Neural cell (in vitro differentiated cells): ENCODE measurements around the gene WDR49. TPM values are rescaled to one million over a fixed set of nuclear protein-coding genes. Genes with fewer than 3 reads are reported as not detected.

Experiments
- H2AFZ ChIP-seq: fragments of 200-600, 300-800 bp; sonication (generic), shearing (Covaris generic); 2 replicates; pipeline ENCODE4 v1.6.0; 2014; ENCODE audit warnings: low read depth, mild to moderate bottlenecking, antibody characterized with exemption, low read length, moderate library complexity
- H3F3A ChIP-seq: fragments of 200-600 bp; shearing (Covaris generic); 2 replicates; pipeline ENCODE4 v1.6.1; 2016; ENCODE audit warnings: mild to moderate bottlenecking, moderate library complexity, mixed read lengths, antibody characterized with exemption, low read length; ENCODE audit not compliant: insufficient read depth, poor library complexity, severe bottlenecking
- H3K27ac ChIP-seq: fragments of 200-600, 300-800 bp; sonication (generic), shearing (Covaris generic); 2 replicates; pipeline ENCODE4 v1.5.1; 2014; ENCODE audit warnings: mild to moderate bottlenecking, low read length, moderate library complexity
- H3K27me3 ChIP-seq: fragments of 300-800, 200-600 bp; sonication (generic), shearing (Covaris generic); 2 replicates; pipeline ENCODE4 v1.6.0; 2014; ENCODE audit warnings: mild to moderate bottlenecking, low read depth, low read length, moderate library complexity; ENCODE audit not compliant: insufficient read depth
- H3K36me3 ChIP-seq: fragments of 300-800, 200-600 bp; sonication (generic), shearing (Covaris generic); 2 replicates; pipeline ENCODE4 v1.5.1; 2014; ENCODE audit warnings: mild to moderate bottlenecking, antibody characterized with exemption, low read length, moderate library complexity; ENCODE audit not compliant: insufficient read depth
- H3K4me2 ChIP-seq: fragments of 300-800, 200-600 bp; sonication (generic), shearing (Covaris generic); 2 replicates; pipeline ENCODE4 v1.6.0; 2014; ENCODE audit warnings: mild to moderate bottlenecking, low read length
- H3K4me3 ChIP-seq: fragments of 300-800, 200-600 bp; sonication (generic), shearing (Covaris generic); 2 replicates; pipeline ENCODE4 v1.5.1; 2014; ENCODE audit warnings: mild to moderate bottlenecking, low read length, moderate library complexity
- H3K79me2 ChIP-seq: fragments of 200-600 bp; shearing (Covaris generic); replicated peaks from 2 replicates; pipeline ENCODE4 v1.6.0; 2014; ENCODE audit warnings: mild to moderate bottlenecking, low read length, moderate library complexity; ENCODE audit not compliant: insufficient read depth
- H3K9ac ChIP-seq: fragments of 300-800, 200-600 bp; sonication (generic), shearing (Covaris generic); 2 replicates; pipeline ENCODE4 v1.6.1; 2016; ENCODE audit warnings: mild to moderate bottlenecking, low read length, mixed read lengths
- H3K9me2 ChIP-seq: fragments of 200-600 bp; shearing (Covaris generic); 2 replicates; pipeline ENCODE4 v1.6.1; 2016; ENCODE audit warnings: mild to moderate bottlenecking, low read length, mixed read lengths; ENCODE audit not compliant: insufficient read depth
- H3K9me3 ChIP-seq: fragments of 200-600, 300-800 bp; sonication (generic), shearing (Covaris generic); 2 replicates; pipeline ENCODE4 v1.6.1; 2016; ENCODE audit warnings: mild to moderate bottlenecking, mixed run types, low read length, moderate library complexity, mixed read lengths
- H4K20me1 ChIP-seq: fragments of 200-600 bp; shearing (Covaris generic); 2 replicates; pipeline ENCODE4 v1.6.1; 2016; ENCODE audit warnings: mild to moderate bottlenecking, mixed run types; ENCODE audit not compliant: insufficient read depth
- EP300 ChIP-seq: fragments of 450-650 bp; conservative IDR thresholded peaks from 2 replicates; pipeline ENCODE4 v1.6.1; 2014; ENCODE audit warnings: antibody characterized with exemption, mild to moderate bottlenecking, moderate library complexity; ENCODE audit not compliant: poor library complexity, severe bottlenecking
- EZH2 ChIP-seq: fragments of 200-600, 300-800 bp; shearing (Covaris generic), sonication (generic); IDR thresholded peaks from 2 replicates; pipeline ENCODE4 v1.6.1; 2014; ENCODE audit warnings: antibody characterized with exemption, low read length, borderline replicate concordance, mild to moderate bottlenecking; ENCODE audit not compliant: insufficient read depth, poor library complexity, severe bottlenecking
- MXI1 ChIP-seq: fragments of 450-650 bp; conservative IDR thresholded peaks from 2 replicates; pipeline ENCODE4 v1.6.1; 2014; ENCODE audit warnings: antibody characterized with exemption, mild to moderate bottlenecking; ENCODE audit not compliant: poor library complexity, severe bottlenecking
- POLR2AphosphoS5 ChIP-seq: IDR thresholded peaks from 2 replicates; pipeline ENCODE4 v1.6.1; 2012
- RAD21 ChIP-seq: fragments of 450-650 bp; conservative IDR thresholded peaks from 2 replicates; pipeline ENCODE4 v1.6.1; 2014; ENCODE audit warnings: antibody characterized with exemption, mild to moderate bottlenecking, moderate library complexity
- REST ChIP-seq: IDR thresholded peaks from 2 replicates; pipeline ENCODE4 v1.6.1; 2012; ENCODE audit warnings: borderline replicate concordance
- SMC3 ChIP-seq: fragments of 450-650 bp; conservative IDR thresholded peaks from 2 replicates; pipeline ENCODE4 v1.6.1; 2014; ENCODE audit warnings: antibody characterized with exemption, mild to moderate bottlenecking, moderate library complexity; ENCODE audit not compliant: poor library complexity
- TAF1 ChIP-seq: IDR thresholded peaks from 2 replicates; pipeline ENCODE4 v1.6.1; 2012; ENCODE audit warnings: low read depth
- polyA plus RNA-seq: library from polyadenylated mRNA; depleted of rRNA; stranded (reverse); fragments of >200 nt; gene quantifications from 2 replicates; pipeline ENCODE4 v1.2.3, GENCODE V29; 2014
- TF ChIP-seq, protein P1 (sequence below): fragments of 450-650 bp; IDR thresholded peaks from 2 replicates; pipeline ENCODE4 v1.5.1; 2014; ENCODE audit warnings: antibody characterized with exemption, mild to moderate bottlenecking, moderate library complexity; ENCODE audit not compliant: poor library complexity, severe bottlenecking

WDR49 gene
- polyA plus RNA-seq, 1 donor from 2014 or later, result 1.1 TPM

GRCh38 chr3:167502401-167502800, 151.3 kb downstream of the WDR49 start:
- no peaks in the 10 kb centered on the region for H3F3A ChIP-seq
- no peaks in the 10 kb centered on the region for H3K9me2 ChIP-seq
- H4K20me1 ChIP-seq, result no peaks in the 10 kb centered on the region
- no peaks in the 10 kb centered on the region for H3K36me3 ChIP-seq
- TF ChIP-seq RAD21 (no peak), EZH2 (no peak), POLR2AphosphoS5 (no peak), REST (no peak), MXI1 (no peak), EP300 (no peak), SMC3 (no peak), TAF1 (no peak)
- TF ChIP-seq, protein P1, sequence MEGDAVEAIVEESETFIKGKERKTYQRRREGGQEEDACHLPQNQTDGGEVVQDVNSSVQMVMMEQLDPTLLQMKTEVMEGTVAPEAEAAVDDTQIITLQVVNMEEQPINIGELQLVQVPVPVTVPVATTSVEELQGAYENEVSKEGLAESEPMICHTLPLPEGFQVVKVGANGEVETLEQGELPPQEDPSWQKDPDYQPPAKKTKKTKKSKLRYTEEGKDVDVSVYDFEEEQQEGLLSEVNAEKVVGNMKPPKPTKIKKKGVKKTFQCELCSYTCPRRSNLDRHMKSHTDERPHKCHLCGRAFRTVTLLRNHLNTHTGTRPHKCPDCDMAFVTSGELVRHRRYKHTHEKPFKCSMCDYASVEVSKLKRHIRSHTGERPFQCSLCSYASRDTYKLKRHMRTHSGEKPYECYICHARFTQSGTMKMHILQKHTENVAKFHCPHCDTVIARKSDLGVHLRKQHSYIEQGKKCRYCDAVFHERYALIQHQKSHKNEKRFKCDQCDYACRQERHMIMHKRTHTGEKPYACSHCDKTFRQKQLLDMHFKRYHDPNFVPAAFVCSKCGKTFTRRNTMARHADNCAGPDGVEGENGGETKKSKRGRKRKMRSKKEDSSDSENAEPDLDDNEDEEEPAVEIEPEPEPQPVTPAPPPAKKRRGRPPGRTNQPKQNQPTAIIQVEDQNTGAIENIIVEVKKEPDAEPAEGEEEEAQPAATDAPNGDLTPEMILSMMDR, result no peak
- H3K79me2 ChIP-seq, result no peaks in the 10 kb centered on the region
- H3K4me3 ChIP-seq, result no peak overlapping the region
- H2AFZ ChIP-seq, result no peak overlapping the region
- H3K9ac ChIP-seq, result no peak overlapping the region
- no peaks in the 10 kb centered on the region for H3K9me3 ChIP-seq
- H3K4me2 ChIP-seq, result no peak overlapping the region
- H3K27me3 ChIP-seq, result no peaks in the 10 kb centered on the region
- no peak overlapping the region for H3K27ac ChIP-seq

DNA sequence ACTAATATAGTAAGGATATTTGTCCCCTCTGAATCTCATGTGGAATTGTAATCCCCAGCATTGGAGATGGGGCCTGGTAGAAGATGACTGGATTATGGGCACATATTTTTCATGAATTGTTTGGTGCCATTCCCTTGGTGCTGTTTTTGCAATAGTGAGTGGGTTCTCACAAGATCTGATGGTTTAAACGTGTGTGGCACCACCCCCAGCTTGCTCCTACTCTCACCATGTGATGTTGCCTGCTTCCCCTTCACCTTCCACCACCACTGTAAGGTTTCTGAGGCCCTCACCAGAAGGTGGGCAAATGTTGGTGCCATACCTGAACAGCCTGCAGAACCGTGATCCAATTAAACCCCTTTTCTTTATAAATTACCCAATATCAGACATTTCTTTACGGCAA, 151.8 kb downstream of the WDR49 start:
- no peaks in the 10 kb centered on the region for H3K9me2 ChIP-seq
- TF ChIP-seq POLR2AphosphoS5, result no peak
- TF ChIP-seq SMC3, result no peak
- no peak for TF ChIP-seq EP300
- H3K4me3 ChIP-seq, result no peak overlapping the region
- no peak overlapping the region for H3K27ac ChIP-seq
- H3K27me3 ChIP-seq, result no peaks in the 10 kb centered on the region
- no peaks in the 10 kb centered on the region for H3K9me3 ChIP-seq
- H3K4me2 ChIP-seq, result no peak overlapping the region
- H3K79me2 ChIP-seq, result no peaks in the 10 kb centered on the region
- no peaks in the 10 kb centered on the region for H3F3A ChIP-seq
- H3K9ac ChIP-seq, result no peak overlapping the region
- no peaks in the 10 kb centered on the region for H4K20me1 ChIP-seq
- H3K36me3 ChIP-seq, result no peaks in the 10 kb centered on the region
- H2AFZ ChIP-seq, result no peak overlapping the region

GRCh38 chr3:167497903-167498302, 155.8 kb downstream of the WDR49 start:
- Histone ChIP-seq H2AFZ (no peak overlapping the region), H3K9me2 (no peaks in the 10 kb centered on the region), H3K9me3 (no peaks in the 10 kb centered on the region), H3K9ac (no peak overlapping the region), H3K4me2 (no peak overlapping the region), H3K36me3 (no peaks in the 10 kb centered on the region), H4K20me1 (no peaks in the 10 kb centered on the region), H3F3A (no peaks in the 10 kb centered on the region), H3K27ac (no peak overlapping the region), H3K4me3 (no peak overlapping the region), H3K79me2 (no peaks in the 10 kb centered on the region), H3K27me3 (no peaks in the 10 kb centered on the region)
- no peak for TF ChIP-seq EP300
- TF ChIP-seq MXI1, result no peak
- TF ChIP-seq, protein P1, result no peak
- TF ChIP-seq SMC3, result no peak
- no peak for TF ChIP-seq POLR2AphosphoS5
- TF ChIP-seq EZH2, result no peak
- no peak for TF ChIP-seq RAD21
- TF ChIP-seq REST, result no peak
